Endothelial cell of umbilical vein (primary cell): Measurements from ENCODE around the gene PIP4K2C. TPM values are rescaled to one million over a fixed set of nuclear protein-coding genes. Genes with fewer than 3 reads are reported as not detected.
"Not testable (repeated sequence)": the region's sequence is repeated elsewhere in the genome, so short reads cannot be mapped to it uniquely, and the experiment has no call there.

Source experiments
- BruUV-seq: library from RNA; stranded (reverse); fragments of 400-500 nt; replicated peaks from 2 replicates; lab custom pipeline; 2021; lab: Mats Ljungman, UMichigan
- CTCF ChIA-PET: fragments of 300-600, 350-600 bp; sonication (Branson Sonifier 250); formaldehyde crosslinking; loops from one replicate; lab custom pipeline; 2021; ENCODE audit warnings: antibody characterized with exemption, inconsistent platforms; lab: Charles Lee
- POLR2A ChIA-PET: fragments of 300-600, 350-600 bp; sonication (Branson Sonifier 250); formaldehyde crosslinking; loops from one replicate; lab custom pipeline; 2021; ENCODE audit warnings: antibody characterized with exemption, inconsistent platforms; lab: Charles Lee
- DNase-seq: peaks from one replicate; pipeline ENCODE4 v3.0.0-alpha.2; 2011; ENCODE audit warnings: low read depth, low spot score
- FAIRE-seq: peaks from 2 replicates; lab custom pipeline; 2011; peaks lifted over from hg19 to GRCh38; lab: Jason Lieb, UNC
- H2AFZ ChIP-seq: 2 replicates; pipeline ENCODE4 v1.6.0; 2012; ENCODE audit warnings: low read depth, low read length, control low read depth, inconsistent platforms
- H3K27ac ChIP-seq: 2 replicates; pipeline ENCODE4 v1.5.1; 2011; ENCODE audit warnings: low read depth, mild to moderate bottlenecking, control low read depth, low read length, moderate library complexity; ENCODE audit not compliant: insufficient read depth
- H3K27me3 ChIP-seq, 2 experiments: 2 replicates each; pipeline versions ENCODE4 v1.6.0 to v1.6.1; 2011; ENCODE audit warnings: low read length in 2 of 2, mixed read lengths in 1 of 2; ENCODE audit not compliant: control insufficient read depth in 2 of 2, insufficient read depth in 2 of 2
- H3K36me3 ChIP-seq, 2 experiments: 2 replicates in 1 of 2; 3 replicates in 1 of 2; pipeline ENCODE4 v1.5.1; 2011; ENCODE audit warnings: low read length in 2 of 2, mild to moderate bottlenecking in 1 of 2, moderate library complexity in 1 of 2; ENCODE audit not compliant: control insufficient read depth in 2 of 2, insufficient read depth in 2 of 2; ENCODE audit errors: extremely low read depth in 1 of 2
- H3K4me1 ChIP-seq: 3 replicates; pipeline ENCODE4 v1.5.1; 2011; ENCODE audit warnings: mild to moderate bottlenecking, low read length; ENCODE audit not compliant: control insufficient read depth, insufficient read depth; ENCODE audit errors: extremely low read depth
- H3K4me2 ChIP-seq: 2 replicates; pipeline ENCODE4 v1.6.1; 2011; ENCODE audit warnings: low read length, control low read depth, mixed read lengths; ENCODE audit not compliant: insufficient read depth
- H3K4me3 ChIP-seq, 3 experiments: fragments of 200-600 bp in 1 of 3; sonication (generic), shearing (Covaris generic) in 1 of 3; replicated peaks in 1 of 3; 2 replicates each; pipeline ENCODE4 v1.5.1; 2011 to 2016; ENCODE audit warnings: control low read depth in 3 of 3, low read length in 3 of 3, mild to moderate bottlenecking in 2 of 3, inconsistent platforms in 1 of 3, low read depth in 1 of 3, moderate library complexity in 1 of 3; ENCODE audit not compliant: insufficient read depth in 1 of 3
- H3K79me2 ChIP-seq: 2 replicates; pipeline ENCODE4 v1.6.0; 2012; ENCODE audit warnings: low read length, inconsistent platforms; ENCODE audit not compliant: control insufficient read depth, insufficient read depth
- H3K9ac ChIP-seq: replicated peaks from 2 replicates; pipeline ENCODE3; 2011; ENCODE audit warnings: low read length, control low read depth; ENCODE audit not compliant: insufficient read depth; ENCODE audit errors: extremely low read depth
- H3K9me1 ChIP-seq: replicated peaks from 3 replicates; pipeline ENCODE4 v1.6.0; 2011; ENCODE audit warnings: mild to moderate bottlenecking, low read length; ENCODE audit not compliant: control insufficient read depth, insufficient read depth; ENCODE audit errors: extremely low read depth
- H3K9me3 ChIP-seq: replicated peaks from 2 replicates; pipeline ENCODE4 v1.5.1; 2012; ENCODE audit warnings: low read length, inconsistent platforms; ENCODE audit not compliant: control insufficient read depth, insufficient read depth
- H4K20me1 ChIP-seq: replicated peaks from 2 replicates; pipeline ENCODE3; 2011; ENCODE audit warnings: mild to moderate bottlenecking, low read length; ENCODE audit not compliant: control insufficient read depth, insufficient read depth; ENCODE audit errors: extremely low read depth
- dilution Hi-C: fragments of 300-500 bp; cut with MboI; formaldehyde crosslinking; loops from one replicate; pipeline ENCODE4 v1.15.0; 2019; ENCODE audit warnings: low sequenced_read_pairs; ENCODE audit not compliant: extremely low pct_ligation_motif_present
- intact Hi-C: fragments of 100-400 bp; cut with micrococcal nuclease; formaldehyde crosslinking; loops from one replicate; pipeline ENCODE4 v1.10.0; 2022
- polyA plus RNA-seq, 4 experiments: library from polyadenylated mRNA; depleted of rRNA in 3 of 4; stranded (reverse) in 3 of 4; unstranded in 1 of 4; fragments of >200 nt; gene quantifications; 2 replicates each; pipeline versions ENCODE4 v1.2.1 to v1.2.3, GENCODE V29; 2011 to 2012; ENCODE audit warnings: missing spikeins in 1 of 4
- total RNA-seq: library from RNA; stranded (reverse); gene quantifications from 2 replicates; pipeline ENCODE4 v1.2.3, GENCODE V29; 2021

The PIP4K2C gene
- total and polyA plus RNA-seq, 2 donors (not counting 3 experiments of a cell fraction or from before 2014, with no cell fraction given) = 10.5 to 11.5 TPM

DNA sequence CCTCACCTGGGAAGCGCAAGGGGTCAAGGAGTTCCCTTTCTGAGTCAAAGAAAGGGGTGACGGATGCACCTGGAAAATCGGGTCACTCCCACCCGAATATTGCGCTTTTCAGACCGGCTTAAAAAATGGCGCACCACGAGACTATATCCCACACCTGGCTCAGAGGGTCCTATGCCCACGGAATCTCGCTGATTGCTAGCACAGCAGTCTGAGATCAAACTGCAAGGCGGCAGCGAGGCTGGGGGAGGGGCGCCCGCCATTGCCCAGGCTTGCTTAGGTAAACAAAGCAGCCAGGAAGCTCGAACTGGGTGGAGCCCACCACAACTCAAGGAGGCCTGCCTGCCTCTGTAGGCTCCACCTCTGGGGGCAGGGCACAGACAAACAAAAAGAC, 55.7 kb downstream of the PIP4K2C start:
- DNase-seq, FAIRE-seq, H3K27me3 ChIP-seq, dilution Hi-C loops, H2AFZ ChIP-seq, H3K79me2 ChIP-seq, H3K4me1 ChIP-seq, H3K27ac ChIP-seq, BruUV-seq, intact Hi-C loops, H3K4me2 ChIP-seq, H3K9ac ChIP-seq, H4K20me1 ChIP-seq, H3K9me3 ChIP-seq, CTCF ChIA-PET, H3K9me1 ChIP-seq, H3K4me3 ChIP-seq, H3K36me3 ChIP-seq, POLR2A ChIA-PET: not testable (repeated sequence)

Other genes starting within 250 kb of the PIP4K2C start
- gene R3HDM2, start 160.1 kb upstream of the PIP4K2C start, total RNA-seq = 31.3 and 36.6 TPM in 2 replicates
- gene R3HDM2, start 160.1 kb upstream of the PIP4K2C start, polyA plus RNA-seq = 26.1 and 28.0 TPM in 2 replicates
- gene INHBC, start 156.4 kb upstream of the PIP4K2C start, total RNA-seq = not detected in 2 replicates
- gene INHBC, start 156.4 kb upstream of the PIP4K2C start, polyA plus RNA-seq = 0.08 TPM in 1 of 2 replicates, not detected in the other
- not detected in 2 replicates for gene INHBE, start 135.9 kb upstream of the PIP4K2C start, total RNA-seq
- gene INHBE, start 135.9 kb upstream of the PIP4K2C start, polyA plus RNA-seq = not detected in 2 replicates
- 0.29 and 1.1 TPM in 2 replicates for gene GLI1, start 131.4 kb upstream of the PIP4K2C start, total RNA-seq
- gene GLI1, start 131.4 kb upstream of the PIP4K2C start, polyA plus RNA-seq = 0.10 and 0.14 TPM in 2 replicates
- 0.38 TPM in 1 of 2 replicates, not detected in the other for gene ARHGAP9, start 111.3 kb upstream of the PIP4K2C start, total RNA-seq
- gene ARHGAP9, start 111.3 kb upstream of the PIP4K2C start, polyA plus RNA-seq = 0.25 and 0.35 TPM in 2 replicates
- gene MARS1, start 103.1 kb upstream of the PIP4K2C start, total RNA-seq = 212 and 216 TPM in 2 replicates
- 98.8 and 118 TPM in 2 replicates for gene MARS1, start 103.1 kb upstream of the PIP4K2C start, polyA plus RNA-seq
- gene DDIT3, start 70.7 kb upstream of the PIP4K2C start, total RNA-seq = 9.8 and 13.7 TPM in 2 replicates
- gene DDIT3, start 70.7 kb upstream of the PIP4K2C start, polyA plus RNA-seq = 15.4 and 22.0 TPM in 2 replicates
- gene MBD6, start 68.4 kb upstream of the PIP4K2C start, total RNA-seq = 85.6 and 95.2 TPM in 2 replicates
- 8.5 and 10.6 TPM in 2 replicates for gene MBD6, start 68.4 kb upstream of the PIP4K2C start, polyA plus RNA-seq
- gene DCTN2, start 44.0 kb upstream of the PIP4K2C start, total RNA-seq = 157 and 161 TPM in 2 replicates
- 146 and 234 TPM in 2 replicates for gene DCTN2, start 44.0 kb upstream of the PIP4K2C start, polyA plus RNA-seq
- gene KIF5A, start 41.1 kb upstream of the PIP4K2C start, total RNA-seq = 0.12 and 0.35 TPM in 2 replicates
- 0.05 and 0.07 TPM in 2 replicates for gene KIF5A, start 41.1 kb upstream of the PIP4K2C start, polyA plus RNA-seq
- 25.9 and 34.5 TPM in 2 replicates for gene DTX3, start 13.6 kb downstream of the PIP4K2C start, total RNA-seq
- gene DTX3, start 13.6 kb downstream of the PIP4K2C start, polyA plus RNA-seq = 51.4 and 65.0 TPM in 2 replicates
- 4.7 and 7.4 TPM in 2 replicates for gene ARHGEF25, start 20.2 kb downstream of the PIP4K2C start, total RNA-seq
- gene ARHGEF25, start 20.2 kb downstream of the PIP4K2C start, polyA plus RNA-seq = 3.5 and 4.7 TPM in 2 replicates
- 0.25 and 0.35 TPM in 2 replicates for gene B4GALNT1, start 42.0 kb downstream of the PIP4K2C start, total RNA-seq
- 0.24 and 0.33 TPM in 2 replicates for gene B4GALNT1, start 42.0 kb downstream of the PIP4K2C start, polyA plus RNA-seq
- gene OS9, start 102.9 kb downstream of the PIP4K2C start, total RNA-seq = 188 and 212 TPM in 2 replicates
- 374 and 561 TPM in 2 replicates for gene OS9, start 102.9 kb downstream of the PIP4K2C start, polyA plus RNA-seq
- 0.05 and 0.24 TPM in 2 replicates for gene AGAP2, start 147.6 kb downstream of the PIP4K2C start, total RNA-seq
- 0.04 and 0.05 TPM in 2 replicates for gene AGAP2, start 147.6 kb downstream of the PIP4K2C start, polyA plus RNA-seq
- 14.6 and 15.0 TPM in 2 replicates for gene TSPAN31, start 153.8 kb downstream of the PIP4K2C start, total RNA-seq
- gene TSPAN31, start 153.8 kb downstream of the PIP4K2C start, polyA plus RNA-seq = 33.3 and 43.9 TPM in 2 replicates
- gene CDK4, start 161.1 kb downstream of the PIP4K2C start, total RNA-seq = 156 and 171 TPM in 2 replicates
- gene CDK4, start 161.1 kb downstream of the PIP4K2C start, polyA plus RNA-seq = 300 and 332 TPM in 2 replicates
- gene MARCHF9, start 163.9 kb downstream of the PIP4K2C start, total RNA-seq = 3.0 and 4.6 TPM in 2 replicates
- 4.8 and 5.8 TPM in 2 replicates for gene MARCHF9, start 163.9 kb downstream of the PIP4K2C start, polyA plus RNA-seq
- gene CYP27B1, start 175.9 kb downstream of the PIP4K2C start, total RNA-seq = 2.4 and 2.7 TPM in 2 replicates
- 0.62 TPM in 2 replicates for gene CYP27B1, start 175.9 kb downstream of the PIP4K2C start, polyA plus RNA-seq
- 24.3 and 24.8 TPM in 2 replicates for gene METTL1, start 180.9 kb downstream of the PIP4K2C start, total RNA-seq
- gene METTL1, start 180.9 kb downstream of the PIP4K2C start, polyA plus RNA-seq = 23.6 and 25.0 TPM in 2 replicates
- gene EEF1AKMT3, start 181.4 kb downstream of the PIP4K2C start, total RNA-seq = 6.6 and 8.8 TPM in 2 replicates
- 7.3 and 7.9 TPM in 2 replicates for gene EEF1AKMT3, start 181.4 kb downstream of the PIP4K2C start, polyA plus RNA-seq
- gene TSFM, start 191.6 kb downstream of the PIP4K2C start, total RNA-seq = 39.3 and 41.8 TPM in 2 replicates
- gene TSFM, start 191.6 kb downstream of the PIP4K2C start, polyA plus RNA-seq = 13.2 and 16.5 TPM in 2 replicates
- 2.2 and 3.0 TPM in 2 replicates for gene AVIL, start 227.5 kb downstream of the PIP4K2C start, total RNA-seq
- 1.0 and 1.1 TPM in 2 replicates for gene AVIL, start 227.5 kb downstream of the PIP4K2C start, polyA plus RNA-seq